Endometrial microvascular endothelial cells (primary cell): ENCODE measurements around the gene MLC1. TPM values are rescaled to one million over a fixed set of nuclear protein-coding genes. Genes with fewer than 3 reads are reported as not detected.

Experiments
- in situ Hi-C: cut with HindIII; loops from 2 replicates; pipeline ENCODE4 v1.10.0; 2017; ENCODE audit warnings: low sequenced_read_pairs, low pct_unique_long_range_greater_than_20kb; ENCODE audit errors: inconsistent ontology term
- total RNA-seq: library from RNA; depleted of rRNA; stranded (reverse); fragments of >200 nt; gene quantifications from one replicate; pipeline ENCODE4 v1.2.3, GENCODE V29; 2015; ENCODE audit errors: inconsistent ontology term

The MLC1 gene
- total RNA-seq: not detected

- in situ Hi-C loops: no loop called here
These were observed at the start of gene MLC1 for GRCh38 chr22:50085211-50085972. Gene MLC1, minus strand, starts transcription at chr22:50085426. Its CDS starts 524 bp downstream, at chr22:50084902.

- in situ Hi-C loops: no loop called here
These were observed 49.3 kb upstream of the MLC1 start for GRCh38 chr22:50134481-50134880.

- in situ Hi-C loops: no loop called here
These were observed 46.7 kb upstream of the MLC1 start for GRCh38 chr22:50131894-50132293.

- in situ Hi-C loops: no loop called here
These were observed 44.0 kb upstream of the MLC1 start for GRCh38 chr22:50129121-50129736.

DNA sequence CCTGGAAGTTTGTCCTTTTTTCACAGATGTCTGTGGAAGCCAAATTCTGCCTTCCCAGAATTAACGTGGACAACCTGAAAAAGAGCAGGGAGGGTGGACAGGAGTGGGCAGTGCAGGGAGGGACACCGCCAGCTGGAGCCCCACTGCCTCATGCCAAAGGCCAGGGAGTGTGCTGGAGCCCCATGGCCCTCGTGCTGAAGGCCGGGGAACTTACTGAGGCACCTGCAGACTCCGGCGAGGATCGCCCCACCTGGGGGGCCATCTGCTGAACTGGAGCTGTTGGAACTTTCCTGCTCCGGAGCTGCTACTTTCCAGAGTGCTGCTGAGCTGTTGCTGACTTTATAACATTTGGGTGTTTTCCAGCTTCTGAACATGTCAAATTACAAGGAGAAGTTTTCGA, 39.8 kb upstream of the MLC1 start:
- in situ Hi-C loops: no loop called here

DNA sequence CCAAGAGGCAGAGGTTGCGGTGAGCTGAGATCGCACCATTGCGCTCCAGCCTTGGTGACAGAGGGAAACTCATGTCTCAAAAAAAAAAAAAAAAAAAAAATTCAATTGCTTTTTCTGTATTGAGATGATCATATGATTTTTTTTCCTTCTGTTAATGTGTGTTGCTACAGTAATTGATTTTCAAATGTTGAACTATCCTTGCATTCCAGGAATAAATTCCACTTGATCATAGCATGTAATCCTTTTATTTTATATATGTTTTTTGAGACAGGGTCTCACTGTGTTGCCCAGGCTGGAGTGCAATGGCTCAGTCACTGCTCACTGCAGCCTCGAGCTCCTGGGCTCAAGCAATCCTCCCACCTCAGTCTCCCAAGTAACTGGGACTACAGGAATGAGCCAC, 37.9 kb upstream of the MLC1 start:
- in situ Hi-C loops: no loop called here

GRCh38 chr22:50121202-50121740, 36.0 kb upstream of the MLC1 start:
- in situ Hi-C loops: no loop called here

- in situ Hi-C loops: no loop called here
These were observed 34.6 kb upstream of the MLC1 start for GRCh38 chr22:50119768-50120251.

DNA sequence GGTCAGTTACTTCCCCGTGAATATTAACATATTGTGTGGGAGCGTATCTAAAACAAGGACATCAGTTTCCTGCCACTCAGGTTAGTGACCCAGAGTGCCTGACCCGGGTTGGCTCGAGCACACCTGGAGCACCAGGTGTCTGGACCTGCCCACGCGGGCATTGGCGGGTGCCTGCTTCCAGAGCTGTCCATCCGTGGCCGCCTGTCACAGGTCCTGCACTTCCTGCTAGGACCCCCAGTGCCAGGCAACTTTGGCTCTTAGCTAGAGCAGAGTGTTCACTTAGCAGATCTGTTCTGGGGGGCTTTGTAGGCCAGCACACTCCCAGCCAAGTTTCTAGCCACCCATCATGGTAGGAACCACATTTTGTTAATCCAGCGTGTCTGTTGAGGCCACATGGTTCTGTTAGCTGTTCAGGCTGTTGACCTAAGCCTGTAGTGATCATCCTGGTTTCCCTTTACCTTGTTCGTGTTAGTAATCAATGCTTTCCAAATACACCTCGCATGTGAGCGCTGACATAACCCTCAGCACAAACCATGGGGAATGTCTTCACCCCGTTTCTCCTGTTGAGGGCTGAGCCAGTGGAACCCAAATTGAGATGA, 34.0 kb upstream of the MLC1 start:
- in situ Hi-C loops: no loop called here

DNA sequence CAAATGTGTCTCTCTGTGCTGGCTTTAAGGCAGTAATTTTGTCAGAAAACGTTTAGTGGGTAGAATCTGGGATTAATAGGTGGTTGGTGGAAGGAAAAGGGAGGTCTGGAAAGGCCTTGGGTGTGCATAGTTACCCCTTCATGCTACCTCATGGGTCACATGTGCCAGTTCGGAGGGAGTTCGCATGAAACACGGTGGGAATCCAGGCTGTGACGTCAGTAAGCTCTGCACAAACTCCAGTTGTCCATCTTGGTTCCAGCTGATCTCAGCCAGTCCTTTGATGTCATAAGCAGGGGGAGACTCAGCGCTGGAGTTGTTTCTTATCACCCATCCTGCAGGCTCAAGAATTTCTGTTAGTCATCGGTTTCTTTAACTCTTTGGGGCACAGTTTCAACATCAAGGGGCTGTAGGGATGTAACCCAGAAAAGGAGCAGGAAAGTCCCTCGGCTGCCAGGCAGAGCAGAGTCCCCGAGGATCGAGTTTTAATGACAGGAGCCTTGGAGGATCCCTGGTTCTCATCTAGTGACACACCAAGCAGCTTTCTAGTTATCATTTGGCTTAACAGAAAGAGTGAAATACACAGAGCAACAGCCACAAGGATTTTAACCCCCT, 33.4 kb upstream of the MLC1 start:
- in situ Hi-C loops: no loop called here

DNA sequence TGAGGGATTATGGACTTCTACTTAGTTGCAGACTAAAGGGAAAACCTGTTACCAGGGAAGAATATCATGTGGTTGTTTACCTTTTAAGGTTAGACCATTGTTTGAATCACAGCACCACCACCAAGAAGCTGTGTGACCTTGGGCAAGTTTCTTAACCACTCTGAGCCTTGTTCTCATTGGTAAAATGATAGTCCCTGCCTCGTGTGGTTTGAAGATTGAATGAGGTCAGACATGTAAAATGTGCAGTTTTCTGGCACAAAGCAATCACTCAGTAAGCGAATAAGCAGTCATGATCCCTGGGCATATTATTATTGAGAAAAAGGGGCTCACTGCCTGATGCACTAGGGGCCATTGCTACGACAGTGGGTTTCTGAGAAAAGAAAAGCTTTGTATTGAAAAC, 32.9 kb upstream of the MLC1 start:
- in situ Hi-C loops: no loop called here

GRCh38 chr22:50117168-50117762, 32.0 kb upstream of the MLC1 start:
- in situ Hi-C loops: no loop called here

GRCh38 chr22:50115693-50116092, 30.5 kb upstream of the MLC1 start:
- in situ Hi-C loops: no loop called here

GRCh38 chr22:50114221-50115021, 29.2 kb upstream of the MLC1 start:
- in situ Hi-C loops: no loop called here

DNA sequence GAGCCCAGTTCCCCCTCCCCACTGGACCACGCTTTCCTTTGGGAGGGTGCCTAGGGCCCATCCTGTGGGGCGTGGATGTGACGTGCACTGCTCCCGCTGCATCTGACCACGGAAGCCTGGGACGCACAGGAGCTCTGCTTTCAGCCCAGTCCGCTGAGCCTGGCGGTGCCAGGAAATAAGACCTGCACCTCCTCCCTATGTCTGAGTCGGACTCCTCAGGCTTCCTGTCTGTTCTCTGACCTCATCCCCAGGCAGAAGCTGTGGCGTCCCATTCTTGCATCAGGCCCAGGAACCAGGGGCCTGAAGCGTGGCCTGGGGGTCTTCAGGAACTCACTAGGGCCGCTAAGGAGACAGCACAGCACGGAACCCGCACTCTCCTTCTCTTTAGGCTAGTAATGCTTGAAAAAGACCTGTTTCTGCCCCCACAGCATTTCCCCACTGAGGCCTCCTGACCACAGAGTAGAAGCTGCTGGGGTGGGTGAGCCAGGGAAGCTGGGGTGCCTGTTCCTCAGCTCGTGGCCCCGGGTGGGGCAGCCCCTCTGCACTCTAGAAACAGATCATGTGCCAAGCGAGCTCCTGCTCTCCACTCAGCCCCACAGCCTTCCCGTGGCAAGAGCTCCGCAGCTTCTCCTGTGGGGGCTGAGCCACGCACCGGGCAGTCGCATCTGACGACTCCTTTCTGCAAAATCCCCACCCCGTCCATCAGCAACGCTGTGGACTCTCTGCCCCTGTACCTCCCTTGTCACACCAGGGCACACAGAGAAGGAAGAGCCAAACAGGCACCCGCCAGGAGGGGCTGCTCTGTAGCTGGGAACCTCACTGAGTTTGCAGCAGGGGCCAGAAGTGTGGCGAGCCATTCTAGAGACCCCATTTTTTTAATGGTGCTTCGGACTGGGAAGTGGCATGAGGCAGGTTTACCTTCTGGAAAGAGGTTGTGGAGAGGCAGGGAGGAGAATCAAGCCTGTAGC, 27.2 kb upstream of the MLC1 start:
- in situ Hi-C loops: no loop called here

GRCh38 chr22:50111056-50111455, 25.8 kb upstream of the MLC1 start:
- in situ Hi-C loops: no loop called here

- in situ Hi-C loops: no loop called here
These were observed 22.3 kb upstream of the MLC1 start for GRCh38 chr22:50107529-50107928.
